ENCODE results near the gene APOA5.
"Not testable (repeated sequence)": the region's sequence is repeated elsewhere in the genome, so short reads cannot be mapped to it uniquely, and the experiment has no call there.

Gene APOA5

GRCh38 chr11:116772443-116773202, 19.1 kb downstream of the APOA5 start, which contains the start of gene BUD13:
Gene BUD13 (minus strand): TSS chr11:116772987. CDS start chr11:116772964, 23 bp downstream.
- peak; percentile 89 for DNase-seq

GRCh38 chr11:116771935-116772334, 19.7 kb downstream of the APOA5 start:
- peak; percentile 9 for DNase-seq

GRCh38 chr11:116762132-116762531, 29.5 kb downstream of the APOA5 start:
- DNase-seq, result no peak

- not testable (repeated sequence) for DNase-seq
Measured at GRCh38 chr11:116756044-116756443, 35.6 kb downstream of the APOA5 start.

- no peak for DNase-seq
Measured at GRCh38 chr11:116750070-116750718, 41.5 kb downstream of the APOA5 start.

GRCh38 chr11:116742104-116742503, 49.6 kb downstream of the APOA5 start:
- no peak for DNase-seq

GRCh38 chr11:116740741-116741140, 50.9 kb downstream of the APOA5 start:
- no peak for DNase-seq

Data from NCI-H1105 treated with DMSO at 0.1 percent for 48 hours (cell line).